HepG2 (cell line): ENCODE results near the gene SLC9B2. TPM values are rescaled to one million over a fixed set of nuclear protein-coding genes. Genes with fewer than 3 reads are reported as not detected.

Source experiments
- ATAC-seq: fragments of 200-7000 bp; cut with Tn5 transposase; 3 replicates; pipeline ENCODE4 v1.9.1; 2020; ENCODE audit warnings: mild to moderate bottlenecking, moderate library complexity
- BruUV-seq: library from RNA; stranded (reverse); fragments of 400-500 nt; replicated peaks from 2 replicates; lab custom pipeline; 2021; lab: Mats Ljungman, UMichigan
- CTCF ChIA-PET: fragments of 300-600 bp; formaldehyde crosslinking; extraction: SDS; loops from one replicate; lab custom pipeline; 2021; ENCODE audit warnings: low total read pairs, inconsistent platforms, low intra/inter-chr PET ratio; lab: Yijun Ruan, JAX
- POLR2A ChIA-PET: fragments of 350-600 bp; sonication (Branson Sonifier 250); formaldehyde crosslinking; loops from one replicate; lab custom pipeline; 2020; ENCODE audit warnings: antibody characterized with exemption, inconsistent platforms; lab: Yijun Ruan, JAX
- DNase-seq: peaks from one replicate; pipeline ENCODE4 v3.0.0-alpha.2; 2015; ENCODE audit warnings: low spot score
- FAIRE-seq: peaks from 3 replicates; lab custom pipeline; 2011; peaks lifted over from hg19 to GRCh38; lab: Jason Lieb, UNC
- H2AFZ ChIP-seq: one replicate; pipeline ENCODE4 v1.6.1; 2011; ENCODE audit warnings: low read length, inconsistent platforms
- H3K27ac ChIP-seq: fragments of 300-600 bp; 3 replicates; pipeline ENCODE4 v1.8.0; 2011; ENCODE audit warnings: mixed run types, mild to moderate bottlenecking, mixed read lengths, low read length, inconsistent platforms; ENCODE audit not compliant: insufficient read depth; ENCODE audit errors: extremely low read length
- H3K27me3 ChIP-seq, 2 experiments: fragments of 200-600 bp in 1 of 2; 2 replicates in 1 of 2; 3 replicates in 1 of 2; pipeline versions ENCODE4 v1.6.0 to v1.8.0; 2011; ENCODE audit warnings: low read length in 2 of 2, mild to moderate bottlenecking in 2 of 2, moderate library complexity in 2 of 2, inconsistent platforms in 1 of 2; ENCODE audit not compliant: insufficient read depth in 2 of 2, control insufficient read depth in 1 of 2
- H3K36me3 ChIP-seq, 2 experiments: fragments of 200-600 bp in 1 of 2; replicated peaks in 1 of 2; 2 replicates in 1 of 2; 3 replicates in 1 of 2; pipeline versions ENCODE4 v1.5.1 to v1.8.0; 2011; ENCODE audit warnings: low read length in 2 of 2, inconsistent platforms in 1 of 2; ENCODE audit not compliant: insufficient read depth in 2 of 2, control insufficient read depth in 1 of 2
- H3K4me1 ChIP-seq: 2 replicates; pipeline ENCODE4 v1.5.1; 2012; ENCODE audit warnings: low read length, inconsistent platforms; ENCODE audit not compliant: insufficient read depth
- H3K4me2 ChIP-seq: 2 replicates; pipeline ENCODE4 v1.6.0; 2011; ENCODE audit warnings: low read depth, low read length, inconsistent platforms
- H3K4me3 ChIP-seq, 3 experiments: fragments of 200-600 bp in 1 of 3; sonication (generic), shearing (Covaris generic) in 1 of 3; replicated peaks in 1 of 3; 2 replicates each; pipeline ENCODE4 v1.5.1; 2011 to 2016; ENCODE audit warnings: low read length in 3 of 3, inconsistent platforms in 2 of 3, low read depth in 2 of 3, mild to moderate bottlenecking in 2 of 3, control low read depth in 1 of 3, mixed read lengths in 1 of 3; ENCODE audit not compliant: insufficient read depth in 1 of 3
- H3K79me2 ChIP-seq: one replicate; pipeline ENCODE4 v1.6.1; 2011; ENCODE audit warnings: low read length, inconsistent platforms; ENCODE audit not compliant: insufficient read depth
- H3K9ac ChIP-seq: 2 replicates; pipeline ENCODE4 v1.6.0; 2011; ENCODE audit warnings: mild to moderate bottlenecking, low read depth, low read length, inconsistent platforms; ENCODE audit not compliant: insufficient read depth
- H3K9me3 ChIP-seq: 2 replicates; pipeline ENCODE4 v1.5.1; 2012; ENCODE audit warnings: mild to moderate bottlenecking, low read length
- H4K20me1 ChIP-seq: 2 replicates; pipeline ENCODE4 v1.6.0; 2011; ENCODE audit warnings: inconsistent platforms, mild to moderate bottlenecking, low read length, moderate library complexity; ENCODE audit not compliant: insufficient read depth
- BRCA1 ChIP-seq: sonication (generic); formaldehyde crosslinking; IDR thresholded peaks from 2 replicates; pipeline ENCODE4 v1.4.0; 2020; ENCODE audit warnings: missing genetic modification reagents
- GABPA ChIP-seq, 2 experiments: IDR thresholded peaks; 2 replicates each; pipeline ENCODE4 v1.6.1; 2011 to 2016; ENCODE audit warnings: low read depth in 2 of 2, low read length in 1 of 2, missing biosample characterization in 1 of 2, missing genetic modification characterization in 1 of 2
- GMEB2 ChIP-seq: IDR thresholded peaks from 2 replicates; pipeline ENCODE4 v1.6.1; 2016; ENCODE audit warnings: missing biosample characterization, missing genetic modification reagents, low read depth
- HDAC6 ChIP-seq: fragments of 200-600 bp; sonication (generic); IDR thresholded peaks from 2 replicates; pipeline ENCODE4 v1.7.0; 2017; ENCODE audit warnings: mild to moderate bottlenecking, antibody characterized with exemption, low read length, low read depth
- HHEX ChIP-seq: IDR thresholded peaks from 2 replicates; pipeline ENCODE4 v1.6.1; 2016; ENCODE audit warnings: control low read depth
- HOXA7 ChIP-seq: sonication (generic); formaldehyde crosslinking; IDR thresholded peaks from 2 replicates; pipeline ENCODE4 v1.8.1; 2022; ENCODE audit warnings: mild to moderate bottlenecking, missing genetic modification reagents, moderate library complexity
- MEIS2 ChIP-seq: sonication (generic); formaldehyde crosslinking; IDR thresholded peaks from 2 replicates; pipeline ENCODE4 v1.9.0; 2021; ENCODE audit warnings: mild to moderate bottlenecking, missing genetic modification reagents
- MIER2 ChIP-seq: IDR thresholded peaks from 2 replicates; pipeline ENCODE4 v1.6.1; 2016; ENCODE audit warnings: missing biosample characterization, missing genetic modification reagents
- MXD4 ChIP-seq: IDR thresholded peaks from 2 replicates; pipeline ENCODE4 v1.6.1; 2016; ENCODE audit warnings: mild to moderate bottlenecking, missing biosample characterization, missing genetic modification reagents
- NCOA5 ChIP-seq: sonication (generic); formaldehyde crosslinking; IDR thresholded peaks from 2 replicates; pipeline ENCODE4 v1.4.0; 2020; ENCODE audit warnings: missing genetic modification reagents
- TCF7L2 ChIP-seq: IDR thresholded peaks from 2 replicates; pipeline ENCODE4 v1.6.1; 2011; ENCODE audit warnings: mild to moderate bottlenecking, low read depth, low read length, moderate library complexity
- ZKSCAN1 ChIP-seq: fragments of 150-350 bp; IDR thresholded peaks from 2 replicates; pipeline ENCODE4 v1.6.1; 2014; ENCODE audit warnings: low read length
- ZNF879 ChIP-seq: sonication (generic); formaldehyde crosslinking; IDR thresholded peaks from 2 replicates; pipeline ENCODE4 v1.8.1; 2023; ENCODE audit warnings: missing genetic modification reagents
- WGBS: methylation state at CpG from one replicate; pipeline ENCODE4 v1.1.6; 2017; ENCODE audit warnings: low lambda C conversion rate; 5-methylcytosine and 5-hydroxymethylcytosine counted together
- in situ Hi-C: cut with HindIII; loops from 2 replicates; pipeline ENCODE4 v1.10.0; 2017; ENCODE audit warnings: low pct_unique_long_range_greater_than_20kb; ENCODE audit not compliant: extremely low pct_ligation_motif_present
- intact Hi-C: fragments of 100-400 bp; cut with micrococcal nuclease; formaldehyde crosslinking; loops from one replicate; pipeline ENCODE4 v1.10.0; 2022; ENCODE audit not compliant: unreplicated experiment
- polyA plus RNA-seq, 8 experiments: library from polyadenylated mRNA; depleted of rRNA in 3 of 8; stranded (reverse) in 7 of 8; unstranded in 1 of 8; fragments of >200 nt; fragmentation: Illumina TruSeq in 4 of 8; extraction: Trizol in 4 of 8; gene quantifications; 2 replicates each; pipeline versions ENCODE4 v1.2.1 to v1.2.3, GENCODE V29; 2011 to 2016; ENCODE audit warnings: low read depth in 4 of 8, missing spikeins in 1 of 8, mixed read lengths in 1 of 8; ENCODE audit not compliant: insufficient read depth in 1 of 8
- total RNA-seq, 5 experiments: library from RNA; depleted of rRNA; stranded (reverse); fragments of >200 nt; fragmentation: Illumina TruSeq; extraction: Trizol; gene quantifications; 2 replicates each; pipeline ENCODE4 v1.2.3, GENCODE V29; 2016; ENCODE audit warnings: low read depth in 1 of 5
- TF ChIP-seq, protein P1 (sequence below), 2 experiments: IDR thresholded peaks; 2 replicates each; pipeline ENCODE4 v1.6.1; 2011 to 2012; ENCODE audit warnings: low read length in 2 of 2, borderline replicate concordance in 1 of 2, low read depth in 1 of 2, mild to moderate bottlenecking in 1 of 2, moderate library complexity in 1 of 2

SLC9B2 gene
- total and polyA plus RNA-seq, 2 of the 13 experiments (the other 11 are each of a cell fraction or from before 2014, with no cell fraction given) = 23.5 to 38.5 TPM

DNA sequence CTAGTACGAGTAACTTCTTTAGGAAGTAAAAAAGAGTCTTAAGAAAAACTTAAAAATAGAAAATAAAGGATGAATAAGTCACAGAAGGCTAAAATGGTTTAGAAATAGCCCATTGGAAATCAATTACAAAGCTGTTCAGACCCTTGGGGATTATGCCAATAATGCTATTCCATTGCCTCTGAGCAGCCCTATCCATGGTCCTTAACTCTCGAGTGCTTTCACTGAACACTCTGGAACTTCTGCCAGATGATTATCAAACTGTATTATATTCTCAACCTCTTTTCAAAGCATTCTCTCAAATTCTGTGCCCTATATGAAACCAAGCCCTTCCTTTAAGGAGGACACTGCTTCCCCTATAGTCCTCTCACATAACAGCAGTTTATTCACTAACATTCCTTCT lies 74.0 kb downstream of the SLC9B2 start:
- no peaks in the 10 kb centered on the region for H3K27me3 ChIP-seq
- no peak overlapping the region for H2AFZ ChIP-seq
- no peaks in the 10 kb centered on the region for H3K36me3 ChIP-seq
- H4K20me1 ChIP-seq = no peaks in the 10 kb centered on the region
- no peaks in the 10 kb centered on the region for H3K9me3 ChIP-seq
- BruUV-seq = no TSS peak
- no peaks in the 10 kb centered on the region for H3K79me2 ChIP-seq
- H3K27ac ChIP-seq = no peak overlapping the region
- ATAC-seq (no peak), FAIRE-seq (no peak), DNase-seq (no peak)
- CTCF ChIA-PET = no interaction called here
- in situ Hi-C loops = no loop called here
- POLR2A ChIA-PET = no interaction called here
- intact Hi-C loops = loop anchor here (10.0 kb wide), 1 partner anchor 658 kb away; the partner anchor contains the start of gene SLC39A8
- TF ChIP-seq, protein P1, sequence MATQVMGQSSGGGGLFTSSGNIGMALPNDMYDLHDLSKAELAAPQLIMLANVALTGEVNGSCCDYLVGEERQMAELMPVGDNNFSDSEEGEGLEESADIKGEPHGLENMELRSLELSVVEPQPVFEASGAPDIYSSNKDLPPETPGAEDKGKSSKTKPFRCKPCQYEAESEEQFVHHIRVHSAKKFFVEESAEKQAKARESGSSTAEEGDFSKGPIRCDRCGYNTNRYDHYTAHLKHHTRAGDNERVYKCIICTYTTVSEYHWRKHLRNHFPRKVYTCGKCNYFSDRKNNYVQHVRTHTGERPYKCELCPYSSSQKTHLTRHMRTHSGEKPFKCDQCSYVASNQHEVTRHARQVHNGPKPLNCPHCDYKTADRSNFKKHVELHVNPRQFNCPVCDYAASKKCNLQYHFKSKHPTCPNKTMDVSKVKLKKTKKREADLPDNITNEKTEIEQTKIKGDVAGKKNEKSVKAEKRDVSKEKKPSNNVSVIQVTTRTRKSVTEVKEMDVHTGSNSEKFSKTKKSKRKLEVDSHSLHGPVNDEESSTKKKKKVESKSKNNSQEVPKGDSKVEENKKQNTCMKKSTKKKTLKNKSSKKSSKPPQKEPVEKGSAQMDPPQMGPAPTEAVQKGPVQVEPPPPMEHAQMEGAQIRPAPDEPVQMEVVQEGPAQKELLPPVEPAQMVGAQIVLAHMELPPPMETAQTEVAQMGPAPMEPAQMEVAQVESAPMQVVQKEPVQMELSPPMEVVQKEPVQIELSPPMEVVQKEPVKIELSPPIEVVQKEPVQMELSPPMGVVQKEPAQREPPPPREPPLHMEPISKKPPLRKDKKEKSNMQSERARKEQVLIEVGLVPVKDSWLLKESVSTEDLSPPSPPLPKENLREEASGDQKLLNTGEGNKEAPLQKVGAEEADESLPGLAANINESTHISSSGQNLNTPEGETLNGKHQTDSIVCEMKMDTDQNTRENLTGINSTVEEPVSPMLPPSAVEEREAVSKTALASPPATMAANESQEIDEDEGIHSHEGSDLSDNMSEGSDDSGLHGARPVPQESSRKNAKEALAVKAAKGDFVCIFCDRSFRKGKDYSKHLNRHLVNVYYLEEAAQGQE (IDR thresholded peaks at IDR 0.05; ENCODE audit: borderline replicate concordance in 1 of 2, low read depth in 1 of 2, low read length in 2 of 2) = peak; percentile 39 to 91
- TF ChIP-seq MIER2 (CRISPR knock-in tag) = peak; percentile 91
- TF ChIP-seq HDAC6 = no peak
- H3K9ac ChIP-seq = no peak overlapping the region
- H3K4me1 ChIP-seq = no peaks in the 10 kb centered on the region
- H3K4me2 ChIP-seq = no peak overlapping the region
- WGBS = 3% methylated on average over 2 of the region's 2 CpGs
- H3K4me3 ChIP-seq = no peak overlapping the region

DNA sequence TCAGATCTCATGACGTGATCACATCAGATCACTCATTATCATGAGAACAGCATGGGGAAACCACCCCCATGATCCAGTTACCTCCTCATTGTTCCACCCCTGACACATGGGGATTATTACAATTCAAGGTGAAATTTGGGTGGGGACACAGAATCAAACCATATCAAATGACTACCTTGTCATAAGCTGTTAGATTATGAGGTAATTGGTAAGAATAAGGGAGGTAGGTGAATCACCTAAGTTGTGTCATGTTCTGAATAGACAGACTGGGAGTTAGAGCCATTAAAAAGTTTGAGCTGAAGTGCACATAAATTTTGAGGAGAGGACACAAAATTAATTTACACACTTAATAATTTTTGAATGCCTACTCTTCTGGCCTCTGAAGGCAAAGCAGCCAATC lies 81.8 kb downstream of the SLC9B2 start:
- H3K9ac ChIP-seq = no peak overlapping the region
- 39% methylated on average over 1 of the region's 1 CpG for WGBS
- in situ Hi-C loops (no loop called here), intact Hi-C loops (no loop called here)
- no peaks in the 10 kb centered on the region for H3K4me1 ChIP-seq
- no peaks in the 10 kb centered on the region for H3K79me2 ChIP-seq
- no peak overlapping the region for H3K4me3 ChIP-seq
- ChIA-PET POLR2A (no interaction called here), CTCF (no interaction called here)
- no peak for DNase-seq
- no peaks in the 10 kb centered on the region for H3K27me3 ChIP-seq
- no peak overlapping the region for H2AFZ ChIP-seq
- H4K20me1 ChIP-seq = no peaks in the 10 kb centered on the region
- H3K27ac ChIP-seq = no peak overlapping the region
- no peak for FAIRE-seq
- peaks cover 12% of the 10 kb centered on the region; the same call in 1 of the 2 replicates for H3K9me3 ChIP-seq
- ATAC-seq = no peak
- no peak overlapping the region for H3K4me2 ChIP-seq
- H3K36me3 ChIP-seq = no peaks in the 10 kb centered on the region
- no TSS peak for BruUV-seq
- TF ChIP-seq NCOA5 (CRISPR knock-in tag) (no peak), MXD4 (no peak), HHEX (no peak), ZNF879 (no peak), GABPA (IDR thresholded peaks at IDR 0.05; ENCODE audit: low read depth, low read length) (no peak), GABPA (CRISPR knock-in tag; IDR thresholded peaks at IDR 0.05; ENCODE audit: low read depth) (no peak), ZKSCAN1 (no peak), MEIS2 (no peak), BRCA1 (no peak), TCF7L2 (no peak), HOXA7 (CRISPR knock-in tag) (no peak), GMEB2 (CRISPR knock-in tag) (no peak)
